GM18520 (cell line): Measurements from ENCODE around the gene CMTM1.
"Not testable (repeated sequence)": the region's sequence is repeated elsewhere in the genome, so short reads cannot be mapped to it uniquely, and the experiment has no call there.

Source experiments
- ATAC-seq: cut with Tn5 transposase; IDR thresholded peaks from one replicate; pipeline ENCODE4 v1.9.1; 2021; ENCODE audit not compliant: unreplicated experiment

CMTM1 gene

GRCh38 chr16:66588981-66589713, 22.9 kb downstream of the CMTM1 start:
- ATAC-seq = no peak

- no peak for ATAC-seq
These were observed 24.1 kb downstream of the CMTM1 start for GRCh38 chr16:66590322-66590721.

- ATAC-seq = no peak
These were observed 24.8 kb downstream of the CMTM1 start for GRCh38 chr16:66591018-66591417.

- ATAC-seq = no peak
These were observed 26.0 kb downstream of the CMTM1 start for GRCh38 chr16:66592241-66592640.

- ATAC-seq = no peak
These were observed 26.6 kb downstream of the CMTM1 start for GRCh38 chr16:66592814-66593213.

- no peak for ATAC-seq
These were observed 28.5 kb downstream of the CMTM1 start for GRCh38 chr16:66594739-66595138.

- not testable (repeated sequence) for ATAC-seq
These were observed 30.3 kb downstream of the CMTM1 start for GRCh38 chr16:66596559-66596958.

- ATAC-seq = no peak
These were observed 31.0 kb downstream of the CMTM1 start for GRCh38 chr16:66596986-66597848.

- ATAC-seq = no peak
These were observed 31.9 kb downstream of the CMTM1 start for GRCh38 chr16:66598111-66598510.

GRCh38 chr16:66599726-66600125, 33.5 kb downstream of the CMTM1 start:
- no peak for ATAC-seq

GRCh38 chr16:66600477-66600876, 34.2 kb downstream of the CMTM1 start:
- ATAC-seq = no peak

GRCh38 chr16:66601471-66601870, 35.2 kb downstream of the CMTM1 start:
- no peak for ATAC-seq

- ATAC-seq = no peak
These were observed 37.5 kb downstream of the CMTM1 start for GRCh38 chr16:66603537-66604375.

- ATAC-seq = no peak
These were observed 38.3 kb downstream of the CMTM1 start, which contains the start of gene CMTM3 for GRCh38 chr16:66604376-66605176. TSS of gene CMTM3 (plus strand) at chr16:66604704. CDS start at chr16:66604806, 102 bp downstream.

GRCh38 chr16:66605177-66605978, 39.1 kb downstream of the CMTM1 start:
- no peak for ATAC-seq

- peak; percentile 55 for ATAC-seq
These were observed 39.9 kb downstream of the CMTM1 start for GRCh38 chr16:66605979-66606751.

- ATAC-seq = no peak
These were observed 42.3 kb downstream of the CMTM1 start for GRCh38 chr16:66608241-66609138.

- ATAC-seq = no peak
These were observed 42.9 kb downstream of the CMTM1 start for GRCh38 chr16:66609139-66609510.
